GM10266 (cell line): Measurements from ENCODE around the gene EIF5A.
A peak's percentile ranks its signal among the peaks of the same experiment; 100 is the strongest.

ENCODE experiments used
- DNase-seq: peaks from one replicate; pipeline ENCODE4 v3.0.0; 2012; ENCODE audit errors: extremely low spot score
- CTCF ChIP-seq: IDR thresholded peaks from 2 replicates; pipeline ENCODE4 v1.5.1; 2012; ENCODE audit warnings: mild to moderate bottlenecking, low read depth; ENCODE audit not compliant: control insufficient read depth, insufficient read depth; ENCODE audit errors: missing control alignments

The EIF5A gene

GRCh38 chr17:7323731-7324437 is 16.5 kb downstream of the EIF5A start:
- peak; percentile 84 for TF ChIP-seq CTCF
- peak; percentile 72 for DNase-seq

GRCh38 chr17:7324438-7324779 is 17.0 kb downstream of the EIF5A start:
- no peak for TF ChIP-seq CTCF
- DNase-seq = peak; percentile 10

GRCh38 chr17:7325031-7325528 is 17.7 kb downstream of the EIF5A start:
- TF ChIP-seq CTCF = no peak
- no peak for DNase-seq

GRCh38 chr17:7326186-7326585 is 18.8 kb downstream of the EIF5A start:
- no peak for DNase-seq
- no peak for TF ChIP-seq CTCF

- no peak for TF ChIP-seq CTCF
- peak; percentile 8 for DNase-seq
Measured at GRCh38 chr17:7327056-7327455, 19.6 kb downstream of the EIF5A start.

- DNase-seq = no peak
- no peak for TF ChIP-seq CTCF
Measured at GRCh38 chr17:7327501-7327900, 20.1 kb downstream of the EIF5A start.

GRCh38 chr17:7328009-7328408 is 20.6 kb downstream of the EIF5A start:
- DNase-seq = no peak
- no peak for TF ChIP-seq CTCF
